LoVo (cell line): ENCODE measurements around the gene LDHAL6B.

Experiments
- DNase-seq: peaks from one replicate; pipeline ENCODE4 v3.0.0-alpha.2; 2016; ENCODE audit warnings: low spot score

The LDHAL6B gene

GRCh38 chr15:59218710-59219109, 12.1 kb downstream of the LDHAL6B start:
- DNase-seq, result no peak

GRCh38 chr15:59221511-59222505, 15.2 kb downstream of the LDHAL6B start:
- DNase-seq, result no peak

- no peak for DNase-seq
Measured at GRCh38 chr15:59222906-59223550, 16.4 kb downstream of the LDHAL6B start.

GRCh38 chr15:59223736-59224135, 17.1 kb downstream of the LDHAL6B start:
- no peak for DNase-seq

GRCh38 chr15:59224474-59224873, 17.8 kb downstream of the LDHAL6B start:
- DNase-seq, result no peak

GRCh38 chr15:59227021-59227420, 20.4 kb downstream of the LDHAL6B start:
- no peak for DNase-seq

- DNase-seq, result no peak
Measured at GRCh38 chr15:59229015-59229414, 22.4 kb downstream of the LDHAL6B start.

GRCh38 chr15:59229453-59229852, 22.8 kb downstream of the LDHAL6B start:
- no peak for DNase-seq

GRCh38 chr15:59230531-59231055, 23.9 kb downstream of the LDHAL6B start:
- no peak for DNase-seq

GRCh38 chr15:59232476-59232875, 25.8 kb downstream of the LDHAL6B start:
- no peak for DNase-seq

GRCh38 chr15:59236394-59236793, 29.8 kb downstream of the LDHAL6B start:
- no peak for DNase-seq

- DNase-seq, result no peak
Measured at GRCh38 chr15:59237119-59237855, 30.6 kb downstream of the LDHAL6B start.

GRCh38 chr15:59237924-59238331, 31.3 kb downstream of the LDHAL6B start:
- DNase-seq, result no peak

- no peak for DNase-seq
Measured at GRCh38 chr15:59240036-59240435, 33.4 kb downstream of the LDHAL6B start.

- DNase-seq, result no peak
Measured at GRCh38 chr15:59242649-59243048, 36.0 kb downstream of the LDHAL6B start.

- peak; percentile 41 for DNase-seq
Measured at GRCh38 chr15:59243622-59244021, 37.0 kb downstream of the LDHAL6B start.

GRCh38 chr15:59244337-59244736, 37.7 kb downstream of the LDHAL6B start:
- peak; percentile 28 for DNase-seq

- DNase-seq, result no peak
Measured at GRCh38 chr15:59245559-59245958, 38.9 kb downstream of the LDHAL6B start.

- DNase-seq, result peak; percentile 66
Measured at GRCh38 chr15:59247364-59247763, 40.7 kb downstream of the LDHAL6B start.

- DNase-seq, result no peak
Measured at GRCh38 chr15:59249816-59250215, 43.2 kb downstream of the LDHAL6B start.

GRCh38 chr15:59250249-59250648, 43.6 kb downstream of the LDHAL6B start:
- DNase-seq, result no peak
